ENCODE measurements around the gene KIF27. TPM values are rescaled to one million over a fixed set of nuclear protein-coding genes. Genes with fewer than 3 reads are reported as not detected.

The KIF27 gene
- total RNA-seq, 4 donors from 2014 or later, result 3.2 to 12.9 (median 5.5) TPM

DNA sequence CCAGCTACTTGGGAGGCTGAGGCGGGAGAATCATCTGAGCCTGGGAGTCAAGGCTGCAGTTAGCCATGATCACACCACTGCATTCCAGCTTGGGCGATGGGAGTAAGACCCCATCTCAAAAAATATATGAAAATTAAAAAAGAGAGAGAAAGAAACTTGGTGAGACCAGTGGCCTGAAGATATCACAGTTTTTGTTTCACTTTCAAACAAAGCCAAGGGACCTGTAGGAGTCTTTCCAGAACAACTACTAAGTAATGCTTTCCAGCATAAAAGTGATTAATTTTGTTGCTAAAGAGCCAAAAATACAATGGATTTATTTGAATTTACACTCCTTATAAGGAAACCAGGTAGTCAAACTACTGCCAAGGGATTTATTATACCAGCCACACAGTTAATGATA, 127.2 kb downstream of the KIF27 start:
- TF ChIP-seq POLR2AphosphoS5 (IDR thresholded peaks at IDR 0.05), result no peak
- no peak for TF ChIP-seq EP300 (IDR thresholded peaks at IDR 0.05)
- no peak for TF ChIP-seq POLR2A (IDR thresholded peaks at IDR 0.05)
- TF ChIP-seq, protein P1, sequence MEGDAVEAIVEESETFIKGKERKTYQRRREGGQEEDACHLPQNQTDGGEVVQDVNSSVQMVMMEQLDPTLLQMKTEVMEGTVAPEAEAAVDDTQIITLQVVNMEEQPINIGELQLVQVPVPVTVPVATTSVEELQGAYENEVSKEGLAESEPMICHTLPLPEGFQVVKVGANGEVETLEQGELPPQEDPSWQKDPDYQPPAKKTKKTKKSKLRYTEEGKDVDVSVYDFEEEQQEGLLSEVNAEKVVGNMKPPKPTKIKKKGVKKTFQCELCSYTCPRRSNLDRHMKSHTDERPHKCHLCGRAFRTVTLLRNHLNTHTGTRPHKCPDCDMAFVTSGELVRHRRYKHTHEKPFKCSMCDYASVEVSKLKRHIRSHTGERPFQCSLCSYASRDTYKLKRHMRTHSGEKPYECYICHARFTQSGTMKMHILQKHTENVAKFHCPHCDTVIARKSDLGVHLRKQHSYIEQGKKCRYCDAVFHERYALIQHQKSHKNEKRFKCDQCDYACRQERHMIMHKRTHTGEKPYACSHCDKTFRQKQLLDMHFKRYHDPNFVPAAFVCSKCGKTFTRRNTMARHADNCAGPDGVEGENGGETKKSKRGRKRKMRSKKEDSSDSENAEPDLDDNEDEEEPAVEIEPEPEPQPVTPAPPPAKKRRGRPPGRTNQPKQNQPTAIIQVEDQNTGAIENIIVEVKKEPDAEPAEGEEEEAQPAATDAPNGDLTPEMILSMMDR (IDR thresholded peaks at IDR 0.05), result no peak
- Histone ChIP-seq H3K27ac (no peak overlapping the region), H3K4me3 (no peak overlapping the region), H3K36me3 (peaks cover 3% of the 10 kb centered on the region), H3K4me1 (no peaks in the 10 kb centered on the region), H3K27me3 (no peaks in the 10 kb centered on the region), H3K9me3 (no peaks in the 10 kb centered on the region)
- WGBS, result 98% methylated on average over 2 of the region's 2 CpGs
- DNase-seq (ENCODE audit: low spot score in 2 of 2), result no peak

DNA sequence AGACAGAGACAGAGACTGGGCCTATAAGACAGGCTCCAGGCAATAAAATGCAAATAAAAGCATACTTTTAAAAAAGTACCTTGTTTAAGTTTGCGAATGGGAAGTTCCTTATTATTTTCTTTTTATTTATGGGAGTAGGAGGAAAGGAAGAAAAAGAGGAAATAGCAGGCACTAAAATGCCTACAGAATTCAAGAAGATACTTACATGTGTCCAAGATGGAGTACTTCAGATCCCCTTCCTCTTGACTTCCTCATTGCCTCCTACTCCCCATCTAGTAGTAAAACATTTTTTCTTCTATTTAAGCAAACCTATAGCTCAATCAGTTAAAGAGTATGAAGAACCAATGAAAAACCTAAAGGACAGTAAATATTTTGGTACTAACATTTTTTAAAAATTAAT, 128.5 kb downstream of the KIF27 start:
- Histone ChIP-seq H3K27ac (no peak overlapping the region), H3K4me3 (no peak overlapping the region), H3K27me3 (no peaks in the 10 kb centered on the region), H3K4me1 (no peaks in the 10 kb centered on the region), H3K36me3 (peaks cover 3% of the 10 kb centered on the region), H3K9me3 (no peaks in the 10 kb centered on the region)
- WGBS, result 96% methylated on average over 1 of the region's 1 CpG
- no peak for TF ChIP-seq EP300 (IDR thresholded peaks at IDR 0.05)
- TF ChIP-seq, protein P1 (IDR thresholded peaks at IDR 0.05), result no peak
- no peak for TF ChIP-seq POLR2A (IDR thresholded peaks at IDR 0.05)
- TF ChIP-seq POLR2AphosphoS5 (IDR thresholded peaks at IDR 0.05), result no peak
- DNase-seq (ENCODE audit: low spot score in 2 of 2), result no peak

Other genes with a start within 250 kb of the KIF27 start
- gene UBQLN1, start 213.5 kb downstream of the KIF27 start, total RNA-seq, result 100 to 1,000 TPM in 2 of 4 donors, 10 to 100 TPM in 2; 94.2 to 110 (median 102) TPM
- gene GKAP1, start 103.7 kb downstream of the KIF27 start, total RNA-seq, result 1 to 10 TPM; 1.1 to 6.3 (median 4.4) TPM
- gene HNRNPK, start 58.8 kb upstream of the KIF27 start, total RNA-seq, result 100 to 1,000 TPM; 422 to 538 (median 448) TPM
- gene RMI1, start 59.4 kb upstream of the KIF27 start, total RNA-seq, result 1 to 10 TPM; 4.0 to 8.7 (median 4.3) TPM

Data from suprapubic skin (tissue), 4 donors.